Sigmoid colon (tissue), 7 donors: ENCODE measurements around the gene TAF1B. TPM values are rescaled to one million over a fixed set of nuclear protein-coding genes. Genes with fewer than 3 reads are reported as not detected.

Source experiments
- DNase-seq: peaks from one replicate; pipeline ENCODE4 v3.0.0-alpha.2; 2019
- H3K27ac ChIP-seq, 4 donors: fragments of 200-600 bp; sonication (generic); one replicate each; pipeline ENCODE4 v1.5.1; 2016 to 2019; ENCODE audit warnings: mild to moderate bottlenecking in 1 of 4
- H3K27me3 ChIP-seq, 3 donors: fragments of 200-600 bp; sonication (generic); one replicate each; pipeline ENCODE4 v1.5.1; 2019; ENCODE audit warnings: mild to moderate bottlenecking in 1 of 3
- H3K36me3 ChIP-seq, 4 donors: fragments of 200-600 bp; sonication (generic); one replicate each; pipeline ENCODE4 v1.5.1; 2016 to 2019
- H3K4me1 ChIP-seq, 4 donors: fragments of 200-600 bp; sonication (generic); one replicate each; pipeline ENCODE4 v1.5.1; 2017 to 2019
- H3K4me3 ChIP-seq, 4 donors: fragments of 200-600 bp; sonication (generic); one replicate each; pipeline ENCODE4 v1.5.1; 2017 to 2019; ENCODE audit warnings: mild to moderate bottlenecking in 2 of 4, moderate library complexity in 1 of 4
- H3K9me3 ChIP-seq, 4 donors: fragments of 200-600 bp in 3 of 4; sonication (generic) in 3 of 4; one replicate each; pipeline versions ENCODE4 v1.5.1 to v1.6.1; 2013 to 2019
- EP300 ChIP-seq, 4 donors: sonication (generic); formaldehyde crosslinking; IDR thresholded peaks; one replicate each; pipeline ENCODE4 v1.6.1; 2017; ENCODE audit warnings: antibody characterized with exemption in 4 of 4
- POLR2A ChIP-seq, 2 donors: fragments of 450-650 bp; IDR thresholded peaks; one replicate each; pipeline ENCODE4 v1.6.1; 2016; ENCODE audit warnings: antibody characterized with exemption in 2 of 2, mild to moderate bottlenecking in 2 of 2, moderate library complexity in 2 of 2
- POLR2AphosphoS5 ChIP-seq, 4 donors: sonication (generic); formaldehyde crosslinking; IDR thresholded peaks; one replicate each; pipeline ENCODE4 v1.6.1; 2017; ENCODE audit warnings: antibody characterized with exemption in 4 of 4
- WGBS, 2 donors: extraction: QIAGEN DNeasy Blood & Tissue Kit; methylation state at CpG; one replicate each; pipeline ENCODE4 v1.1.7; 2013; 5-methylcytosine and 5-hydroxymethylcytosine counted together
- intact Hi-C: fragments of 100-400 bp; cut with DNase I; formaldehyde crosslinking; loops from one replicate; pipeline ENCODE4 v1.15.1; 2023
- polyA plus RNA-seq, 3 donors: library from polyadenylated mRNA; stranded (reverse); fragments of 200-250 nt; gene quantifications; one replicate each; pipeline ENCODE4 v1.2.3, GENCODE V29; 2013
- total RNA-seq, 4 donors: library from RNA; depleted of rRNA; stranded (reverse); fragments of >200 nt; gene quantifications; one replicate each; pipeline ENCODE4 v1.1.0, GENCODE V29; 2016
- TF ChIP-seq, protein P1 (sequence below), 4 experiments: fragments of 450-650 bp in 3 of 4; fragments of 200-600 bp in 1 of 4; IDR thresholded peaks; one replicate each; pipeline ENCODE4 v1.5.1; 2016 to 2019; ENCODE audit warnings: antibody characterized with exemption in 4 of 4, mild to moderate bottlenecking in 3 of 4, moderate library complexity in 2 of 4
- donor health status: healthy with polysubstance abuse.
- donor health status: Bipolar disorder and iron deficiency.
- donor health status: healthy.

Gene TAF1B
- total and polyA plus RNA-seq, 7 donors, result 2.3 to 19.8 (median 11.4) TPM

DNA sequence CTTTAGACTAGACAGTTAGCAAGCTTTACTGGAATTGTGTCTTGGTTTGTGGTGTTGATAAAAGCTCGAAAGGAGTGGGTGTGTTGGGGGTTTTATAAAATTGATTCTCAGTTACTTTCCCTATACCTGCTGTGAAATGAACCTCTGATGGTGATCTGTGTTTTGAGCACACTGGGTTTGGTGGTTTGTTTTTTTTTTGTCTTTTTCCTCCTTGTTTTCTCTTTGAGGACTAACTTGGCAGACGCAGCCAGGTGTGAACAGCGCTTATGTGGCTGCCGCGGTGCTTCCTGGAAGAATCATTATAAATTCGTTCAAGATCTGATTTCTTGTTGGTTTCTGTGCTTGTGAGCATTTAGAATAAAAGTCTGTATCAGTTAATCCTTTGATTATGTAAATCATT is 136.7 kb downstream of the TAF1B start:
- Histone ChIP-seq H3K4me3 (no peak overlapping the region), H3K36me3 (no peaks in the 10 kb centered on the region), H3K27ac (no peak overlapping the region), H3K9me3 (no peaks in the 10 kb centered on the region), H3K4me1 (peaks cover 0 to 37% (median 31%) of the 10 kb centered on the region in 4 donors), H3K27me3 (no peaks in the 10 kb centered on the region)
- TF ChIP-seq POLR2A (IDR thresholded peaks at IDR 0.05), result no peak
- TF ChIP-seq, protein P1, sequence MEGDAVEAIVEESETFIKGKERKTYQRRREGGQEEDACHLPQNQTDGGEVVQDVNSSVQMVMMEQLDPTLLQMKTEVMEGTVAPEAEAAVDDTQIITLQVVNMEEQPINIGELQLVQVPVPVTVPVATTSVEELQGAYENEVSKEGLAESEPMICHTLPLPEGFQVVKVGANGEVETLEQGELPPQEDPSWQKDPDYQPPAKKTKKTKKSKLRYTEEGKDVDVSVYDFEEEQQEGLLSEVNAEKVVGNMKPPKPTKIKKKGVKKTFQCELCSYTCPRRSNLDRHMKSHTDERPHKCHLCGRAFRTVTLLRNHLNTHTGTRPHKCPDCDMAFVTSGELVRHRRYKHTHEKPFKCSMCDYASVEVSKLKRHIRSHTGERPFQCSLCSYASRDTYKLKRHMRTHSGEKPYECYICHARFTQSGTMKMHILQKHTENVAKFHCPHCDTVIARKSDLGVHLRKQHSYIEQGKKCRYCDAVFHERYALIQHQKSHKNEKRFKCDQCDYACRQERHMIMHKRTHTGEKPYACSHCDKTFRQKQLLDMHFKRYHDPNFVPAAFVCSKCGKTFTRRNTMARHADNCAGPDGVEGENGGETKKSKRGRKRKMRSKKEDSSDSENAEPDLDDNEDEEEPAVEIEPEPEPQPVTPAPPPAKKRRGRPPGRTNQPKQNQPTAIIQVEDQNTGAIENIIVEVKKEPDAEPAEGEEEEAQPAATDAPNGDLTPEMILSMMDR (IDR thresholded peaks at IDR 0.05), result no peak
- TF ChIP-seq POLR2AphosphoS5 (IDR thresholded peaks at IDR 0.05), result no peak
- no peak for TF ChIP-seq EP300 (IDR thresholded peaks at IDR 0.05)
- DNase-seq, result no peak
- intact Hi-C loops, result loop anchor here (5.0 kb wide), 1 partner anchor 467 kb away; the partner anchor contains the start of gene ODC1
- WGBS, 2 donors, result 31 to 56% methylated on average over 6 of the region's 6 CpGs

DNA sequence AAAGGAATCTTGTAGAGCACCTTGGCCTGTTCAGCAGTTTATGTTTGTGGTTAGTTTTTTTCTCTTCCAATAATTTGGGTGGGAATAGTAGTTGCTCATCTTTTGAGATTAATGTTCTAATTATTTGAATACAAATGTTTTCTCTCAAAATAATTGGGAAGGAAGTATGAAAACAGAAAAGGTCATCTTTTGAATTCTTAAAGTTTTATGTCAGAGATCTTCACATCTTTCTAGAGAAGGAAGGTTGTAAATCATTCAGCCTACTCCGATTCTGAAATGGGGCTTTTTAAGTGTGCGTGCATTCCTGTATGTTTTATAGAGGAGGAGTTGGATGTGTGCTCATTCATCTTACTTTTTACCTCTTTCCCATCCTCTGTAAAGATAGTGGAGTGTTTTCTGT is 137.2 kb downstream of the TAF1B start:
- Histone ChIP-seq H3K36me3 (no peaks in the 10 kb centered on the region), H3K4me3 (no peak overlapping the region), H3K27ac (no peak overlapping the region), H3K4me1 (peaks cover 0 to 37% (median 31%) of the 10 kb centered on the region in 4 donors), H3K9me3 (no peaks in the 10 kb centered on the region), H3K27me3 (no peaks in the 10 kb centered on the region)
- 82 to 89% methylated on average over 2 of the region's 2 CpGs for WGBS, 2 donors
- intact Hi-C loops, result no loop called here
- no peak for DNase-seq
- no peak for TF ChIP-seq EP300 (IDR thresholded peaks at IDR 0.05)

DNA sequence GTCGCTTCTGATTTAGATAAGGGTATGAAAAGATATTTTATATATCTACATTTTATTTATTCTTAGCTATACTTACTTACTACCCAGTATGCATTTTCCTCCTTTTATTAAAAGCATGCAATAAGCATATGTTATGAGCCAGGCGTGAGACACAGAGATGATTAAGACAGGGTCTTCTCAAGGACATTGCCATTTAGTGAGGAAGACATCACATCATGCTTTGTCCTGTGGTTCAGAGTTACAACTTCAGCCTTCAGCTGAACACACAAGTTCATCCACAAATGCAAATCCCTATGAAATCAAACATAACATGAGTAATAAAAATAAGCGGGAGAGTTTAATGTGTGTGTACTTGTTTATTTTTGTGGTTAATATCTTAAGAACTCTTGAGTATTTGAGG is 138.4 kb downstream of the TAF1B start:
- no peak overlapping the region for H3K27ac ChIP-seq
- no peaks in the 10 kb centered on the region for H3K27me3 ChIP-seq
- TF ChIP-seq EP300 (IDR thresholded peaks at IDR 0.05) (no peak), POLR2A (IDR thresholded peaks at IDR 0.05) (no peak)
- H3K4me1 ChIP-seq, result peaks cover 0 to 33% (median 28%) of the 10 kb centered on the region in 4 donors
- intact Hi-C loops, result no loop called here
- no peak overlapping the region for H3K4me3 ChIP-seq
- no peaks in the 10 kb centered on the region for H3K36me3 ChIP-seq
- DNase-seq, result no peak
- H3K9me3 ChIP-seq, result no peaks in the 10 kb centered on the region
- 79 to 92% methylated on average over 3 of the region's 3 CpGs for WGBS, 2 donors

DNA sequence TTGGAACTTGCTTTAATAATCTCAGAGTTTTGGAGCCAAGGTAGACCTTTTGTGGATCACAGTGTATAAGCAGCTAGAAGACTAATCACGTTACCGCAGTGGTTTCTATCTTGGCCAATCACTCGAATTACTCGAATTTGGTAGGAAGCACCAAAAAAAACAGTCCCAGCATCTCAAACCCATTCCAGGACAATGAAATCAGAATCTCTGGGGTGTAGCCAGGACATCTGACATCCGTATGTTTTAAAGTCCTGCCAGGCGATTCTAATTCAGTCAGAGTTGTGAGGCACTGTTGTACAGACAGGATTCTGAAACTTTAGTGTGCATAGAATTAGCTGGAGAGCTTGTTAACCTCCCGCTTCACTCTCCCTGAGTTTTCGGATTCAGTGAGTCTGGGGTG is 139.0 kb downstream of the TAF1B start:
- peaks cover 0 to 31% (median 26%) of the 10 kb centered on the region in 4 donors for H3K4me1 ChIP-seq
- H3K9me3 ChIP-seq, result no peaks in the 10 kb centered on the region
- no peaks in the 10 kb centered on the region for H3K36me3 ChIP-seq
- intact Hi-C loops, result no loop called here
- no peak for TF ChIP-seq EP300 (IDR thresholded peaks at IDR 0.05)
- peak in 1 of 4 donors; percentile 39 for TF ChIP-seq POLR2AphosphoS5 (IDR thresholded peaks at IDR 0.05)
- no peak overlapping the region for H3K4me3 ChIP-seq
- no peaks in the 10 kb centered on the region for H3K27me3 ChIP-seq
- DNase-seq, result no peak
- H3K27ac ChIP-seq, result peak overlapping the region in 2 of 4 donors; percentile 9 to 15
- 80 to 87% methylated on average over 8 of the region's 8 CpGs for WGBS, 2 donors

DNA sequence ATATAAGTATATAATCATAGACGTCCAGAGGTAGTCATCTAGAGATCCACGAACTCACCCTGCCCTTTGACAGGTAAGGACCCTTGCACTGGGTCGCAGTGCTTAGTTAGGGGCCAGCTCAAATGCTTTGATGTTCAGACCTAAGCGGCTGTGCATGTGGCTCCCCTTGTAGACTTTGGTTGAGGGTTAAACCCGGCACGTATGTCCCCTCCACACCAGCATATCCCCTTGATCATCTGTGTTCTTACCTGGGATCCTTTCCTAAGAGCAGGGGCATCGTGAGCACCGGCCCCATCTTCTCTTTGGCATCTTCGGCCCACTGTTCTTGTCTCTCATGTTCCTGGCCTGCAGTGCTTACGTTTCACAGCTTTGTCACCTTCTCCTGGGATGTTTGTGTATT is 139.6 kb downstream of the TAF1B start:
- no peaks in the 10 kb centered on the region for H3K27me3 ChIP-seq
- no peak overlapping the region for H3K4me3 ChIP-seq
- DNase-seq, result no peak
- H3K9me3 ChIP-seq, result no peaks in the 10 kb centered on the region
- H3K4me1 ChIP-seq, result peaks cover 0 to 31% (median 26%) of the 10 kb centered on the region in 4 donors
- H3K36me3 ChIP-seq, result no peaks in the 10 kb centered on the region
- TF ChIP-seq, protein P1 (IDR thresholded peaks at IDR 0.05), result no peak
- TF ChIP-seq POLR2AphosphoS5 (IDR thresholded peaks at IDR 0.05), result no peak
- TF ChIP-seq POLR2A (IDR thresholded peaks at IDR 0.05), result no peak
- TF ChIP-seq EP300 (IDR thresholded peaks at IDR 0.05), result no peak
- WGBS, 2 donors, result 89 to 96% methylated on average over 10 of the region's 10 CpGs
- intact Hi-C loops, result no loop called here
- H3K27ac ChIP-seq, result peak overlapping the region in 1 of 4 donors; percentile 15

DNA sequence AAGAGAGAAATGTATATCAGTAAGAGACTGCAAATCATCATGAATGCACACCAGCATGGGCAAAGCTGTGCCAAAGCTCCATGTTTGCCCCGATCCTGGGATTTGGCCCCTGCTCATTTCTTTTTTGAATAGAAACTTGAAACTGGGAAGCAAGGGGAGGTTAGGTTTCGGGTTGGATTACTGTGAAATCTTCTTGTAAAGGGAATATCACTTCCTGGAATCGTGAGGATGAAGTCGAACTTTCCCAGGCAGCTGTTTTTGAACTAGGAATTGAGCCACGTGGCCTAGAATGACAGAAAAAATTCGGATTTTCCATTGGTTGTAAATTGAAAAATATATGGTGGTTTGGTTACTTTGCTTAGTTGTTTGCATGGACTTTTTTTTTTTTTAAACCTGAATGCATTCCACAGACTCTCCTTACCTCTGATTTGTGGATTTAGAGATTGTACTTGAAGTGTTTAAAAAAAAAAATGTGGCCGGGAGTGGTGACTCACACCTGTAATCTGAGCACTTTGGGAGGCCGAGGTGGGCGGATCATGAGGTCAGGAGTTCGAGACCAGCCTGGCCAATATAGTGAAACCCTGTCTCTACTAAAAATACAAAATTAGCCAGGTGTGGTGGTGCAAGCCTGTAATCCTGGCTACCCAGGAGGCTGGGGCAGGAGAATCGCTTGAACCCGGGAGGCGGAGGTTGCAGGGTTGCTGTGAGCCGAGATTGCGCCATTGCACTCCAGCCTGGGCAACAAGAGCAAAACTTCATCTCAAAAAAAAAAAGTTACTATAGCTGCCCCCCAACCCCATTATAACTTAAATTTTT is 140.3 kb downstream of the TAF1B start:
- intact Hi-C loops, result loop anchor here (2.0 kb wide), 2 partner anchors 53 to 61 kb away; no protein-coding TSS in a partner anchor
- peaks cover 0 to 31% (median 26%) of the 10 kb centered on the region in 4 donors for H3K4me1 ChIP-seq
- 61 to 81% methylated on average over 15 of the region's 15 CpGs for WGBS, 2 donors
- no peak for DNase-seq
- peak overlapping the region in 3 of 4 donors; percentile 72 to 81 (median 73) for H3K27ac ChIP-seq
- TF ChIP-seq POLR2A (IDR thresholded peaks at IDR 0.05) (no peak), POLR2AphosphoS5 (IDR thresholded peaks at IDR 0.05) (no peak), EP300 (IDR thresholded peaks at IDR 0.05) (no peak)
- TF ChIP-seq, protein P1 (IDR thresholded peaks at IDR 0.05), result no peak
- H3K36me3 ChIP-seq, result no peaks in the 10 kb centered on the region
- no peak overlapping the region for H3K4me3 ChIP-seq
- no peaks in the 10 kb centered on the region for H3K9me3 ChIP-seq
- H3K27me3 ChIP-seq, result no peaks in the 10 kb centered on the region
